NK-92 (cell line): ENCODE results near the gene RARS2.
"Not testable (repeated sequence)": the region's sequence is repeated elsewhere in the genome, so short reads cannot be mapped to it uniquely, and the experiment has no call there.

ENCODE experiments used
- DNase-seq: peaks from one replicate; lab custom pipeline; 2025; ENCODE audit not compliant: unreplicated experiment; lab: John Stamatoyannopoulos, UW

Gene RARS2, protein sequence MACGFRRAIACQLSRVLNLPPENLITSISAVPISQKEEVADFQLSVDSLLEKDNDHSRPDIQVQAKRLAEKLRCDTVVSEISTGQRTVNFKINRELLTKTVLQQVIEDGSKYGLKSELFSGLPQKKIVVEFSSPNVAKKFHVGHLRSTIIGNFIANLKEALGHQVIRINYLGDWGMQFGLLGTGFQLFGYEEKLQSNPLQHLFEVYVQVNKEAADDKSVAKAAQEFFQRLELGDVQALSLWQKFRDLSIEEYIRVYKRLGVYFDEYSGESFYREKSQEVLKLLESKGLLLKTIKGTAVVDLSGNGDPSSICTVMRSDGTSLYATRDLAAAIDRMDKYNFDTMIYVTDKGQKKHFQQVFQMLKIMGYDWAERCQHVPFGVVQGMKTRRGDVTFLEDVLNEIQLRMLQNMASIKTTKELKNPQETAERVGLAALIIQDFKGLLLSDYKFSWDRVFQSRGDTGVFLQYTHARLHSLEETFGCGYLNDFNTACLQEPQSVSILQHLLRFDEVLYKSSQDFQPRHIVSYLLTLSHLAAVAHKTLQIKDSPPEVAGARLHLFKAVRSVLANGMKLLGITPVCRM

DNA sequence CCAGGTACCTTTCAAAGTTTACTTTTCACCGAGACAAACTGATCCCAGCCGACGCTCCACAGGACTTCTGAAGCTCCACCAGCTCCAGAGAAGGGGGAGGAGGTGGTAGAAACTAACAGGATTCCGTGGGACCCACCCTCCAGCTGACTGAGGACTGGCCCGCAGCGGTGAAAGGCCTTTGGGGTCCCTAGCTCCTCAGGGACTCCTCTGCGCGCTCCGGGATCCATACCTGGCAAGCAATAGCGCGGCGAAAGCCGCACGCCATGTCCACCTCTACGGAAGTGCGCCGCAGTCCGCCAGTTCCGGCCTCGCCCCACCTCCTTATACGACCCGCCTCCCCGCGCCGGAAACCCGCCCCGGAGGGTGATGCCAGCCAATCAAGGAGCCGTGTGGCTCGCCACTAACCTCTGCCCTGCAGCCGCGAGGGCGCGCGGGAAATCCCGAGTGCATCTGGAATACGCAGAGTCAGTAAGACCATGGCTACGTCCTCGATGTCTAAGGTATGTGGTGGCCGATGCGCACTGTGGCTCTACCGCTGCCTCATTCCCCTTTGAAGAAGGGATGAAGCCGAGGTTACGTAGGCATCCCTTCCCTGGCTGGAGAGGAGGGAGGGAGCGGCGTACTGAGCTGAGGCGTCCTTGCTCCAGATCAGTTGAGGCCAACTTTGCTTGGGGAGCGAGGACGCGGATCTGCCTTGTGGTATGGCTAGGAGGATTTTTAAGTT lies at the start of gene RARS2, which contains the start of gene ORC3:
RARS2 (minus strand) TSS at position 295 of the 724 bp plus-strand sequence; CDS start at position 265, 30 bp downstream.
ORC3 (plus strand) TSS at position 443 of the 724 bp plus-strand sequence; CDS start at position 477, 34 bp downstream.
- DNase-seq: peak; percentile 60

DNA sequence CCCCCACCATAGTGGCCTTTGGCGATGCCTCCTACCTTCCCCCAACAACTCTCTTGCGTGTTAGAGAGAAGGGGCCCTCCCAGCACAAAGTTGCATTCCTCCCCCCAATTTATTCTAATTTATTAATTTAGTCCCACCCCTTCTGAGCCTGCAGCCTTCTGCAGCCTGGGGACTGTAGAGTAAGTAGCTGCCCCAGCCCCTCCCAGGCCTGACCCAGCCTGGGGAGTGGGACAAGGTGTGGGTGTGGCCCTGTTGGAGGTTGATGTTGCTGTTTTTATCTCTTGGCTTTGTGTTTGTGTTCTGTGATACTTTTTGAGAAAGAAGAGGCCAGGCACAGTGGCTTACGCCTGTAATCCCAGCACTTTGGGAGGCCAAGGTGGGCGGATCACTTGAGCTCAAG lies 49.6 kb upstream of the RARS2 start:
- DNase-seq: no peak

DNA sequence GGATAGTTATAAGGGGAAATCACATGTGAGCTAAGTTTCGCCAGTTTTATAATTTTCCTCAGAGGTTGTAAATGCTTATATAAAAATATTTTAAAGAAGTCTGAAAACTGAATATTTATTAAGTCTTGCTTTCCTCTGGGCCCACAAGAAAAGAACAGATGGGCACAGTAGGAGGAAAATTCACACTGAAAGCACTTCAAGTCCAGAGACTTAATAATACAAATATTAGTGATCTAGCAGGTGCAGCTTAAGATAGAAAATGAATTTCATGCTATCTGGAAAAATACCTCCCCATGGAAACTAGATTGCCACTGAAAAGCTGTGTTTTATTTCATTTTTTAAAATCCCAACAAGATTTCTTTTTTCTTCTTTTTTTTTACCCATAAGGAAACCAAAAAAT lies 47.3 kb upstream of the RARS2 start:
- DNase-seq: no peak

DNA sequence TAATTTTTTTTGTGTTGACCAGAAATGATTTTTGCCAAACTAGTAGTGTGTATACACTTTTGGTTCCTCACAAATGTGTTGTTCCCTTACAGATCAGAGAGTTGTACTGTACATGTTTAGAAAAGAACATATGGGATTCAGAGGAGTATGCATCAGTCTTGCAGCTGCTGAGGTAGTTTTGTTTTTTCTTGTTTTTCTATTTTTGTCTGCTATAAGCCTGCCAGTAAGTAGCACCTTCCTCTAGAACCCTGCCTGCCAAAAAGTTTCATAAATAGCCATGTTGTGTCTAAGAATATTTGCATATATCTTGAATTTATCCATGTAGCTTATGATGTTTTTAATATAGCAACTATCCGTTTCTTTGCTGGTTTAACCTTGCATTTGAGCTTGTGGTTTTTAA lies 46.5 kb upstream of the RARS2 start:
- no peak for DNase-seq

DNA sequence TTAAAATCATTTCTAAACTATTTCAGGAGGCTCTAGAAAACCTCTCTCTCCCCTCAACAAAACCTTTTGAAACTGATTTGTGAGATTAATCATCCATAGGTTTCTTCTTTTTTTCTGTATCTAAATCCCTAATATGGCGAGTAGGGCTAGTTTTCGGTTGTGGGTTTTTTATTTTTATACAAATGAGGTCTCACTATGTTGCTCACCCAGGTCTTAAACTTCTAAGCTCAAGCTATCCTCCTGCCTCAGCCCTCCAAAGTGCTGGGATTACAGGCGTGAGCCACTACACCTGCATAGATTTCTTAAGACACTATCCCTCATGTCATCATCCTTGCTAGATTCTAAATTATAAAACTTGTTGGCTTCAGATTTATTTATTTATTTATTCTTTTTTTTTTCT lies 44.1 kb upstream of the RARS2 start:
- no peak for DNase-seq

DNA sequence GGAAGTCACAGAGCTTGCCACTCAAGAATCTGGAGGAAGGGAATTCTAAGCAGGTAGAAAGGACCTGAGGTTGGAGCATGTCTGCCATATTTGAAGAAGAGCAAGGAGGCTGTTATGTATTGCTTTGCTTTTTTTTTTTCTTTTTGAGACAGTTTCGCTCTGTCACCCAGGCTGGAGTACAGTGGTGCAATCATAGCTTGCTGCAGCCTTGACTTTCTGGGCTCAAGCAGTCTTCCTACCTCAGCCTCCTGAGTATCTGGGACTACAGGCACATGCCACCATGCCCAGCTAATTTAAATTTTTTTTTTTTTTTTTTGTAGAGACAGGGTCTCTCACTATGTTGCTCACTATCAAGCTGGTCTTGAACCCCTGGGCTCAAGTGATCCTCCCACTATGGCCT lies 41.0 kb upstream of the RARS2 start:
- DNase-seq: no peak

DNA sequence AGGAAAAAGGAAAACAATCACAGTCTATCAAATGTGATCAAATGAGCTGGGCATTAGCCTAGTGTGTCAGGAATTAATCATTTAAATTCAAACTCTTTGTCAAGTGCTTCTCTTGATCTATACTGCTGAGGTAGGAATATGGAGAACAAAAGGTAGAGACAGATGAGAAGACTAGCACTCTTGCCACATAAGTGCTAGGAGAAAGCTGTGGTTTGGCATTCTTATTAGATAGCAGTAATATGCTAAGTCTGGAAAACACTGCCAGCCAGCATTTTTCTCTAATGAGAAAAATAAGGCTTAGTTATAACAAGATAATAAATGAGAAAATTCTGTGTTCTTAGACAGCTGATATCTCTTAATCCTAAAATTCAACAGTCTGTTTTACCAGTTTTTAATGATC lies 39.1 kb upstream of the RARS2 start:
- no peak for DNase-seq

DNA sequence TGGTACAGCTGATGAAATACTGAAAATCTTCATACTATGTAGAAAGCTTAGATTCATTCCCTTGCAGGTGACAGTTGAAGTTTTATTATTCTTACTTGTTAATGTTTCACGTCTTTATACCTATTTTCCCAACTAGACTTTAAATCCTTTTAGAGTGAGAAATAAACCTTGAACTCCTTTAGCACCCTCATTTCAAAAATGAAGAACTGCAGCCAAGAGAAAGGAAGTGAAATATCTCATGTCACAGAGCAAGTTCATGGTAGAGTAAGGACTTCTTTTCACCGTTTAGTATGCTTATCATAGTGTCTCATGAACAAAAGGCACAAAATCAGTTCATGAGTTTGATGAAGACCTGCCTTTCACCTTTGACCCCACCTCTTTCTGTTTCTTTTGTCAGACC lies 38.6 kb upstream of the RARS2 start:
- no peak for DNase-seq

DNA sequence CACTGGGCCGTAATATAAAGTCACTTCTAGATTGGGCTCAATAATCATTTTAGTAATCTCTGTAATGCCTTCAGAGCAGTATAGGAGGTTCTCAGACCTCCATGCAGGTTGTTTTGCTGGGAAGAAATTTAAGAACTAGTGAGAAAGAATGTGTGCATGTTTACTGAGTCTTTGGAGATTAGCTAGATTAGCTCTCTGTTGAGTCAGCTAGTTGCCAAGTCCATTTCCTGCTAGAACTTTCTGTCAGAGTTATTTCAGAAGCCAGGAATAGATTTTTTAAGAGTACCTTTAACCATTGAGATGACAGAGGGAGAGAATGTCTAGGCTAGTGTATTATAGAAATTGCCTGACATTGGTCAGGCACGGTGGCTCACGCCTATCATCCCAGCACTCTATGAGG lies 33.5 kb upstream of the RARS2 start:
- DNase-seq: no peak

DNA sequence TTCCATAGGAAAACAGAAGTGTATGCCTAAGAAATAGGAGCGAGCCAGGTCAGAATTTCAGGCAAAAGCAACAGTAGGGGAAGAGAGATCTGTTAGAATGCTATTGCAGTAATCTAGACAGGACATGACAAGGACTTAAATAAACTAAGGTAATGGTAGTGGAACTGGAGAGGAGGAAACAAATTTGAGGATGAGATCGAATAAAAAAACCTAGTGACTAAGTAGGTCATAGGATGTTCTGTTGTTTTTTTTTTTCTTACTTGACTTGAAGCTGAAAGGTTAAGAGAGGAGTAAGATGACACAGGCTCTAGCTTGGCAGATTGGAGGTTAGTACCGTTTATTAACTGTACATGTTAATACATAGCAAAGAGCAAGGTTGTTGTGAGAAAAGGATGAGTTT lies 28.7 kb upstream of the RARS2 start:
- DNase-seq: no peak

DNA sequence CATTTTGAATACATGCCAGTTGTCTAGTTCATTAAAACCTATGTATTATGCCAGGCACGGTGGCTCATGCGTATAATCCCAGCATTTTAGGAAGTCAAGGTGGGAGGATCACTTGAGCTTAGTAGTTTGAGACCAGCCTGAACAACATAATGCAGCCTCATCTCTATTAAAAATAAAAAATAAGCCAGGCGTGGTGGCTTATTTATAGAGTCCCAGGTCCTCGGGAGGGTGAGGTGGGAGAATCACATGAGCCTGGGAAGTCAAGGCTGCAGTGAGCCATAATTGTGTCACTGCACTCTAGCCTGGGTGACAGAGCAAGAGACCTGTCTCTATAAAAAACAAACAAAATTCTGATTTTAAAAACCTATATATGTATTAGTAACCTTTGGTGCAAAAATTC lies 27.6 kb upstream of the RARS2 start:
- DNase-seq: no peak

DNA sequence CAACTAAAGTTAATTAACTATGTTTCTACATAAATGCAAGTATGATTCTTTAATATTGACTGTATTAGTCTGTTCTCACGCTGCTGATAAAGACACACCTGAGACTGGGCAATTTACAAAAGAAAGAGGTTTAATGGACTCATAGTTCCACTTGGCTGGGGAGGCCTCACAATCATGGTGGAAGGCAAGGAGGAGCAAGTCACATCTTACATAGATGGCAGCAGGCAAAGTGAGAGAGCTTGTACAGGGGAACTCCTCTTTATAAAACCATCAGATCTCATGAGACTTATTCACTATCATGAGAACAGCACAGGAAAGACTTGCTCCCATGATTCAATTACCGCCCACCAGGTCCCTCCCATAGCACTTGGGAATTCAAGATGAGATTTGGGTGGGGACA lies 23.2 kb upstream of the RARS2 start:
- not testable (repeated sequence) for DNase-seq

DNA sequence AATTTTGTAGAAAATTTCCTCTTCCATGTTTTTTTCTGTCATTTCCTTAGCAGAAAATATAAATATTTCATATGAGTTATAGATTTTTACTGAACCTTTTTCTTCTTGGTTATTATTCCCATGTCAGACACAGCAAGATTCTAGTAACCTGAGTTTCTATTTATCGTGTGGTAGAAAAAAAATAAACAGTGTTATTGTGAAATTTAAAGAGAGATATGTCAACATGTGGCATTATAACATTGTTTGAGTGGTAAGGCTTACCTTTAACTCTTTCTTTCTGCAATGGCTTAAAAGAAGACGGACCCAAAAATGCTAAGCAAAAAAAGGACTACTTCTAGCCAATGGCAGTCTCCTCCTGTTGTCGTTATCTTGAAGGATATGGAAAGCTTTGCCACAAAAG lies 19.0 kb upstream of the RARS2 start:
- DNase-seq: no peak

DNA sequence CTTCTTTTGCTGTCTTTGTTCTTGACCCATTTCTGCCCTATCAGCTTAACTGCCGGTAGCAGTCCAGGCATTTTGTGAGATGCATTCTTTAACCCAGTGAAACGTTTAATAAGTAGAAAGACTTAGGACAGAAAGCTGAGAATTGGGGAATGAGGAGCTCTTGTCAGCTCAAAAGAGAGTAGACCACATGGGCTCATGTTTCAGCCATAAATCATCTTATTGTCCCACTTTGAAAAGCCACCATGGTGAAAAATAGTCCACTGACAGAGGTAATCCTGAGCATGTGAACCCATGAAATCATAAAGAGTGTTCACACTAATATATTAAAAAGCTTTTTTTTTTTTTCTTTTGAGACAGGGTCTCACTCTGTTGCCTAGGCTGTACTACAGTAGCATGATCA lies 16.4 kb upstream of the RARS2 start:
- DNase-seq: no peak

DNA sequence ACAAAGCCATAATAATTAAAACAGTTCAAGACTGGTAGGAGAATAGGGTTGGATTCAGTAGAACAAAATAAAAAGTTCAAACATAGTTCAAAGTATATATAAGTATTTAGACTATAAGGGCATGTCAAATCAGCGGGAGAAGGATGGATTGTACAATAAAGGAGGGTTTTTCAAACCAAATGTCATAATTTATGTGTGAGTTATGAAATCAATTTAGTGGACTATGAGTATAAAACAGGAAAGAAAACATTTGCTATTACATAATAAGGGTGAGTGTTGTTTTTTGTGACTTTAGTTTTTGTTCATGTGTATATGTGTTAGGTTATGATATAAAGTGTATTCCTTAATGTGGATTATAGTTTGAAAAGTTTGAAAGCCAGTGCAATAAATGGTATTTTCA lies 10.8 kb upstream of the RARS2 start:
- no peak for DNase-seq

DNA sequence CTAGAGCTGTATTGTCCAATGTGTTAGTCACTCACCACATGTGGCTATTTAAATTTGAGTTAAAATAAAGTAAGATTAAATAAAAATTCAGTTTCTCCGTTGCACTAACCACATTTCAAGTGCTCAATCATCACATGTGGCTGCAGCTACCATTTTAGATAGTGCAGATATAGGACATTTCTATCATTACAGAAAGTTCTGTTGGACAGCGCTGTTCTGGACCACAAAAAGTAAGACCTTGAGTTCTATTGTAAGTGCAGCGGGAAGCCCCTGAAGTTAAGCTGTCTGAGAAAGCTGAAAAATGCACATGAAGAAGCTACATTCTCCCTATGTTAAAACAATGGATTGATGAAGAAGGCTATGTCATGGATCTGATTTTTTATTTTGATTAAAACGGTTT lies 1.2 kb upstream of the RARS2 start:
- no peak for DNase-seq

DNA sequence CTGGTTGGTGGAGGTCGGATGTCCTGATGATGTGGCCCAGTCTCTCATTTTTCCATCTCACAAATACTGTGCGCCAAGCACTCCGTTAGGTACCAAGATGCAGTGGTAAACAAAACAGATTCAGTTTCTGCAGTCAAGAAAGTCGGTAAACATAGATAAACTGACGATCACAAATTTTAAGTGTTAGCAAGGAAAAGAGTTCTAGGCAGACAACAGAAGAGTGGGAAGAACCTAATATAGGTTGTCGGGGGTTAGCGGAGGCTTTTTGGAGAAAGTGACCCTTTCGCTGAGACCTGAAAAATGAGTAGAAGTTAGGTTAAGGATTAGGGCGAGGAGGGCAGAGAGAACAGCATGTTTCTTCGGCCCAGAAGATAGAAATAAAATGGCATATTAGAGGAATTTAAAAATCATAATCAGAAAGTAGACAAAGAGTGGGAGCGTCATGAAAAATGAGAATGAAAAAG lies 662 bp upstream of the RARS2 start:
- DNase-seq: no peak

DNA sequence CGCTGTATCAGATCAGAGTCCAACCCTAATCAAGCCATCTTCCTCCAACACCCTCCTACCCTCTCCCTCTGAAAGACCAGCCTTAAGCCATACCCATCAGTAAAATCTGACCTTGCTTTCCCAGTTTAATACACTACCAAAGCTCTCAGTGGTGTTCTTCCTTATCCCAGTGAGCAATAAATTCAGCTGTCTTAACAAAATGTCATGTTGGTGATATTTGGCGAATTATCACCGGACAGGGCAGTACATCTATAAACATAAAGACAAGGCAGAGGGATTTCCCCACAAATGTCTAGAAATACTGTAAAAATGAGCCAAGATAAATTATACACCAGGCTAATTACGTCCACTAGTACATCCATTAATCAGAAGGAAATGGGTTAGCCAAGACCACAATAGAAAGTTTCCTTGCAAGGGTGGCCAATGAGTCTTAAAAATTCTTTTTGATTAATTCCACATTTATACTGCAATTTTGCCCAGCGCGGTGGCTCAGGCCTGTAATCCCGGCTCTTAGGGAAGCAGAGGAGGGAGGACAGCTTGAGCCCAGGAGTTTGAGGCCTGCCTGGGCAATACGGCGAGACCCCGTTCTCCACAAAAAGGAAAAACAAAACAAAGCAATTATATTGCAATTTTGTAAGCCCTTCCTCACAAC lies 905 bp downstream of the RARS2 start:
- DNase-seq: no peak

DNA sequence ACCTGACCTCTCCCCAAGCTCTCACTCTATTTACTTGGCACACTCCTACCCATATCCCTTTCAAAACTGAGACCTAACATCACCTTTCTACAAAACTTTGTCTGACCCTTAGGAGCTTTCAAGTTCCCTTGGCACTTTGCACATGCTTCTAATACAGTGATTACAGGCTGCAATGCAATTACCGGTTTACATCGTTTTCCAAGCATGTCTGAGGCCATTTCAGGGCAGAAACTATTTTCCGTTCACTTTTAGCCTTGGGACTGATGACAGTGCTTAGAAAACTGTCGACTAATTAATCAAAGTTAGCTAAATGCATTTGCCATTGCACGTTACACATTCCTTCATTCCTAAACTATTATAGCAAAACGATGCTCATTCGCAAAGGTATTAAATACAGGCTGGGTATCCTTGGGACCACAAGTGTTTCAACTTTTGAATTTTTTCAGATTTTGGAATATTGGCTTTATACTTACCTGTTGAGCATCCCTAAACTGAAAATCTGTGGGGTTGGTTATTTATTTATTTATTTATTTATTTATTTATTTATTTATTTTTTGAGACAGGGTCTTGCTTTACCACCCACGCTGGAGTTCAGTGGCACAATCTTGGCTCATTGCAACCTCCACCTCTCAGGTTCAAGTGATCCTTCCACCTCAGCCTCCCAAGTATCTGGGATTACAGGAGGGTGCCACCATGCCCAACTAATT lies 3.3 kb downstream of the RARS2 start:
- no peak for DNase-seq

DNA sequence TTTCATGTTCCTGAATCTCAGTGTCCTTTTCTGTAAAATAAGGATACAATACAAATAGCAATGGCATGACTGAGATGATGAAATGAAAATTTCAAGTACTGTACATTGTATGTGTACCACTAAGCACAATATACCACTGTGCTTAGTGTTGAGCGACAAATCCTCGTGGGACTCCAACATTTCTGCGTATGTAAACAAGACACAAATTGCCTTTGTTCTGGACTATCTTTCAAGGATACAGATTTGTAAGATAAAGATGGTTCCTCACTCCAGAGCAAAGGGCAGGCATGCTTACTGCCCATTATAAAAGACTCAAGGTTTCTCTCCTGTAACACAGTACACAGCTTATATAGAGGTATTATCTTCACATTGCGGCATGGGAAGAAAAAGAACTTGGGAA lies 6.0 kb downstream of the RARS2 start:
- DNase-seq: no peak

DNA sequence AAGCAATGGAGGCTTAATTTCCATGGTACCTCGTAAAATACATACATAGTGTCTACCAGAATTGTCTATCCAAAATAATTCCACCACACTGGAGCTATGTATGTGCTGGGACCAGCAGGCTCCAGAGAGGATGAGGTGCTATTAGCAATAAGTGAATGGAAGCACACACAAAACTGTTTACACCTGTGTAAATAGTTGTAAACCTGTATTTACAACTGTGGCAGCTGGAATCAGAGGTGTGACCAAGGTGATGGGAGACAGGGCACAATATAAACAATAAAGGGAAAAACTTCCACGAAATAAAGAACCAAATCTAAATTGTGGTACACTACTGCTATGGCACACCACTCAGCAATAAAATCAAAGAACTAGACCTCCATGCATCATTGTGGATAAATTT lies 14.4 kb downstream of the RARS2 start:
- DNase-seq: no peak
